Skeletal muscle cell (primary cell): ENCODE results near the gene TENT4B.

Experiments
- DNase-seq: peaks from one replicate; pipeline ENCODE4 v3.0.0-alpha.2; 2010; ENCODE audit warnings: low read depth
- H3K4me3 ChIP-seq: 2 replicates; pipeline ENCODE4 v1.5.1; 2011; ENCODE audit warnings: low read depth, mild to moderate bottlenecking, control low read depth, low read length, moderate library complexity

The TENT4B gene

DNA sequence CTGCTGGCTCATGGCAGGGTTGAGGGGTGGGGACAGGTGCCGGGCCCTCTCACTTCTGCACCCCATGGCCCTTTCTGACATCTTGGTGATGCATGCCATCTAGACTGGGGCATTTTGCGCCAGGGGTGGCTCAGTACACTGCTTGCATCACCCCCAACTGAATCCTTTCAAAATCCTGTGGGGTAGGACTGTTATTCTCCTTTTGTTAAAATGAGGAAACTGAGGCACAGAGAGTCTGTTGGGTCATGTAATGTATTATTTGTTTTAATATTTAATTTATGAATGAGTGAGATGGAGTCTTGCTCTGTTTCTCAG lies 123.2 kb downstream of the TENT4B start:
- no peak for DNase-seq
- H3K4me3 ChIP-seq = no peak overlapping the region

DNA sequence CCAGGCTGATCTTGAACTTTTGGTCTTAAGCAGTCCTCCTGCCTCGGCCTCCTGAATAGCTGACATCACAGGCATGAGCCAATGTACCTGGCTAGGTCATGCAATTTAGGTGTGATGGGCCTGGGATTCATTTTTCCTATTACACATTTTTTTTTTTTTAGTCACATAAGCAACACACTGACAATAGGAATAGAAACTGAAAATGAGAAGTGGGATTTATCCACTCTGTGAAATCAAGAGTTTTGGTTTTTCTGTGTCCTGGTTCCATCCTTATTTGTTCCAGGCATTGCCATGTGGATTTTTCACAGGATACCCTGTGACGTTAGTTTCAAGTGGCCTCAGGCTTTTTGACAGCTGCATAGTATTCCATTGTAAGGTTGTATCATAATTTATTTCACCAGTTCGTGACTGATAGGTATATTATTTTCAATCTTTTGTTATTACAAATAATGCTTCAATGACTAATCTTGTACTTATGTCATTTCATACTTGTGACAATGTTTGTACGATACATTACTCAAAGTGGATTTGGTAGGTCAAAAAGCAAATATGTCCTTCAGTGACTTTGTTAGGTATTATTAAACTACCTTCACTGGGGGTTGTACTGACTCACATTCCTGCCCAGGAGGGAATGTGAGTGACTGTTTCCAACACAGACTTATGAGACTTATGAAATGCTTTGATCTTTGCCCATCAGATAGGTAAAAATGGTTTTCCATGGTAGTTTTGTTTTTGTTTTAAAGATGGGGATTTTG lies 123.9 kb downstream of the TENT4B start:
- H3K4me3 ChIP-seq = no peak overlapping the region
- no peak for DNase-seq

DNA sequence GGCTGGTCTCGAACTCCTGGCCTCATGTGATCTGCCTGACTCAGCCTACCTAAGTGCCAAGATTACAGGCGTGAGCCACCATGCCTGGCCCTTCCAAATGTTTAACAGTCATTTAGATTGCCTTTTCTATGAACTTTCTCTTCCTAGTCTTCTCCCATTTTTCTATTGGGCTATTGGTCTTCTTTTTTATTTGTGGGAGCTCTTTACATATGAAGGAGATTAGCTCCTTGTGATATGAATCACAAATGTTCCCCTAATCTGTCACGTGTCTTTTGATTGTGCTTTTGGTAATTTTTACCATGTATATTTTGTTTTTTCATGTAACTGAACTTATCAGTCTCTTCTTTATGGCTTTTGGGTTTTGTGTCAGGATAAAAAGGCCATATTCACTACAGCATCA lies 125.1 kb downstream of the TENT4B start:
- no peak overlapping the region for H3K4me3 ChIP-seq
- no peak for DNase-seq

DNA sequence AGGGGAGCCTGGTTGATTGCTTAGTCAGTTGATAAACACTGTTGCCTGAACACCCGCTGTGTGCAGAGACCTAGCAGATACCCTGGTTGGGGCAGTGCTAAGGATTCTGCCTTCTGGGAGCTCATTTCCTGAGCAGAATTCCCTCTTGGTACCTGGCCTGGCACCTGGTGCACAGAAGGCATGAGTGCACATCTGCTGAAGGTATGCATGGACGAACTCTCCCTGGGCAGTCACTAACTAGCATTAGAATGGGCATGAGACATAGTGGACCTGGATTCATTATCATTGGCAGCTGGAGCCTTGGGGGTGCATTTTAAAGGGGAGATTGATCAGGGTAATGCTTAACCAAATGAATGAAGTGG lies 126.4 kb downstream of the TENT4B start:
- H3K4me3 ChIP-seq = no peak overlapping the region
- DNase-seq = no peak

DNA sequence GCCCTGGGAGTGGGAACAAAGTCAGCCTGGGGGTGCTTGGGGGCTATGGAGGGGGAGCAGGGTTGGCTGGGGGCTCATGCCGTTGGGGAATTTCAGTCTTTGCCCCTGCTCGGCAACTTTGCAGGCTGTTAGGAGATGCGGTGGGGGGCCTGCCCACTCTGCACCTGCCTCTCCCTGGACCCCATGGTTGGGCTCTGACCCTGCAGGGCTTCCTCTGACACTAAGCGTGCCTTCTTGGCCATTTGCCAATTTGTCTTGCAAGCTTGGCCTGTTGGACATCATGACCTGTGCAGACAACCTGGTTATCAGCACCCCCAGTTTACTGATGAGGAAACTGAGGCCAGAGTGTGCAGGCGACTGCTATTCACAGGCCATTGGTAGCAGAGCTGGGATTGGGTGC lies 127.8 kb downstream of the TENT4B start:
- no peak overlapping the region for H3K4me3 ChIP-seq
- DNase-seq = no peak
